GM19328 (cell line): Measurements from ENCODE around the gene ADAM12.

Experiments used
- ATAC-seq: cut with Tn5 transposase; IDR thresholded peaks from one replicate; pipeline ENCODE4 v1.9.1; 2021; ENCODE audit warnings: mild to moderate bottlenecking, moderate library complexity; ENCODE audit not compliant: unreplicated experiment

The ADAM12 gene

DNA sequence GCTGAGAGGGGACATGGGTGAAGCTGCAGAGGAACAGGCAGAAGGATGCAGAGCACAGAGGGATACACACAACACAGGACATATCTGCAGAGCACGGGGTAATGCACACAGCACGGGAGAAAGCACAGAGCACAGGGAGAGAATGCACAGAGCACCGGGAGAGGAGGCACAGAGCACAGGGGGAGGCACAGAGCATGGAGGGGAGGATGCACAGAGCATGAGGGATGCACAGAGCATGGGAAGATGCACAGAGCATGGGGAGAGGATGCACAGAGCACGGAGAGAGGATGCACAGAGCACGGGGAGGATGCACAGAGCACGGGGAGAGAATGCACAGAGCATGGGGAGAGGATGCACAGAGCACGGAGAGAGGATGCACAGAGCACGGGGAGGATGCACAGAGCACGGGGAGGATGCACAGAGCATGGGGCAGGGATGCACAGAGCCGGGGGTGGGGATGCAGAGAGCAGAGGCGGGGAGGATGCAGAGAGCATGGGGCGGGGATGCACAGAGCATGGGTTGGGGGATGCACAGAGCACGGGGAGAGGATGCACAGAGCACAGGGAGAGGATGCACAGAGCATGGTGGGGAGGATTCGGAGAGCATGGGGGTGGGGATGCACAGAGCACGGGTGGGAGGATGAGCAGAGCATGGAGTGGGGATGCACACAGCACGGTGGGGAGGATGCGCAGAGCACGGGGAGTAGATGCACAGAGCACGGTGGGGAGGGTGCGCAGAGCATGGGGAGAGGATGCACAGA, 230.0 kb downstream of the ADAM12 start:
- no peak for ATAC-seq

DNA sequence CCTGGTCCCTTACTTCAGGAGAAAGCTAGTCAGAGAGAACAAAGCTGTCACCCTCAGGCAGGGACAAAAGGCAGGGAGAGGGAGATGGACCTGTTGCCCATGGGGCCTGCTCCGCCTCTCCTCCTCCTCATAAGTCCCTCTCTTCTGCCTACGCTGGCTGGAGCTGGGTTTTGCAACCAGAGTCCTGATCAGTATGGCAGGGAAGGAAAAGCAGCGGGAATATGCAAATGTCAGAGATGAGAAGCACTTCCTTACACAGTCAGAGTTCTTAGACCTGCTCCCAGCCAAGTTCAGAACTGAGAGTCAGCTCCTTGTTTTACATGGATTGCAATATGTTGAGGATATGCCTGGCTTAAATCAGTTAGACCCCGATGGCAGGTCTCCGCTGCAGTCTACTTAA, 231.1 kb downstream of the ADAM12 start:
- no peak for ATAC-seq

DNA sequence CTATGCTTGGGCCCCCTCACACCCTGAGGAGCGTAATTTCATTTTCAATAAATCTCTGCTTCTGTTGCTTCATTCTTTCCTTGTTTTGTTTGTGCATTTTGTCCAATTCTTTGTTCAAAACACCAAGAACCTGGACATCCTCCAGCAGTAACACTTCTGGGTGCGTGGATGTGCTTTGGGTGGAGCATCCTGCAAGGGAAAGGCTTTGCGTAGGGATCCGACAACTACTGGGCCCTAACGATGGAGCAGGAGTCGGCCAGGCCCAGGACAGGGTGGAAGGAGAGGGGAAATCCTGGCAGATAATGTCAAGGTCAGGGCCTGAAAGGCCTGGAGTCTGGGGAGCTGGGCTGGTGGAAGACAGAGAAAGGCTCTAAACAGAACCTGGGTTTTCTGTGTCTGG, 231.8 kb downstream of the ADAM12 start:
- no peak for ATAC-seq

DNA sequence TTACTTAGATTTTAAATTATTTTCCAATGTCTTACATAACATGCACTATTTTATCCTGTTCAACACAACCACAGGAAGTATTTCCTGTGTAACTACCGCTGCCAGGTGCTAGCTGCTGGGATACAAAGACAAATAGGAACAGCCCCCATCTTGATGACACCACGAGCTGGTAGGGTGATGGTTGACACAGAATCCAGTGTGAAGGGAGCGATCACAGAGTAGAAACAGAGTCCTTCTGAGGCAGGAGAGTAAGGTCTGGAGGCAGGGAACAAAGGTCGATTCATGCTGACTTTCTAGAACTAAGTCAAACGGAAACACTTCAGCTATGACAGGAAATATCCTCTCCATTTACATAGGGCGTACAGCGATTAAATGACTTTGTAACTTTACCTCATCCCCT, 232.3 kb downstream of the ADAM12 start:
- no peak for ATAC-seq

DNA sequence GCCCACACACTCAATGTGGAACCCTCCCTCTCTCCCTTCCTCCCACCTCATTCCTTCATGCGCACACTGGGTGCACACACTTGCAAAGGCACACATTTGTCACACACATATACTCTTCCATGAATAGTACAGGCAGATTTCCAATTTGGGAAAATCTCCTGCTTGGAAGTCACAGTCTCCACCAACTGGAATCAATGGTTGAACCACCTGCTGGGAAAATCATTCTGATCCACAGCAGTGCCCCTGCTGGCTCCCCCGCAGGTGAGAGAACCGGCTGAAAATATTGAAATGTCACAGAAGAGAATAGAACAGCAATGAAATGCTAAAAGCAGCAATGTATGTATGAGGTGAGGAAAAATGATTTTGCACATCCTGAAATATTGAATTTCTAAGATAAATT, 232.7 kb downstream of the ADAM12 start:
- no peak for ATAC-seq

DNA sequence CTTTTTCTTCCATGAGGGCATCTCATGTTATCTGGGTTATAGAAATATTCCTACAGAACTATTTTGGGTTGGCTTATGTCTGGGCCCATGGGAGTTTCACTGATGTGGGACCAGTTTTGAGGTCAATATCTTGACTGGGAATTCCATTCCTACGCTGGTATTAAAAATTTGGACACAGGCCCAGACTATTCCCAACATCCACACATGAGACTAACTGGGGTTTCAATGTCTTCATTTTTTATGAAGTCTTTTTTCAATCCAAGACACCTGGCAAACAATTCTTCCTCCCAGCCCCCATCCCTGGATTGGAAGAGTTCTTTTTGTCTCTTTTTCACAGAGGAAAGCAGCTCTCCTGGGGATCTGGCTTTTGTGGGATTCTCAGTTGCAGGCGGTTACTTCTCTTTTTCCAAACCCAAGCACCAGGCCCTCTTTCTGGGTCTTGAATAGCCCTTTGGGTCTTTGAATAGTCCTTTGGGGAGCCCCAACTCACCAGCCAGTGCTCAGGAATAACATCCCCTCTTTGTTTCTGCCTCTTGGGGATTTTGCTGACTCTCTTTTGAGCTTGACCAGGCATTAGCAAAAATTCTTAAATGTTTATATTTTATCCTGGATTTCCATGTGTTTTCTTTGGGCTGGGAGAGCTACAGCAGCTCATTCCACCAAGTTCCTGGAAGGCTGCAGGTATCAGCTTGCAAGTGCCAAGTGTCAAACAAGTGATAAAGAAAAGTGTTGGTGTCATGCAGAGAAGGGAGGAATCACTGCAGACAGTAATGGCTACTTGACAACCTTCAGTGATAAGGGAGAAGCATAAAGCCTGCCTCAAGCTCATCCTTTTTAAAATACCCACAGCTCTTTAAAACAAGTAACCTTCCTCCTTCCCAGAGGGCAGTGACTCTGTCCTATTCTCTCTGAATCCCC, 234.3 kb downstream of the ADAM12 start:
- ATAC-seq: no peak

DNA sequence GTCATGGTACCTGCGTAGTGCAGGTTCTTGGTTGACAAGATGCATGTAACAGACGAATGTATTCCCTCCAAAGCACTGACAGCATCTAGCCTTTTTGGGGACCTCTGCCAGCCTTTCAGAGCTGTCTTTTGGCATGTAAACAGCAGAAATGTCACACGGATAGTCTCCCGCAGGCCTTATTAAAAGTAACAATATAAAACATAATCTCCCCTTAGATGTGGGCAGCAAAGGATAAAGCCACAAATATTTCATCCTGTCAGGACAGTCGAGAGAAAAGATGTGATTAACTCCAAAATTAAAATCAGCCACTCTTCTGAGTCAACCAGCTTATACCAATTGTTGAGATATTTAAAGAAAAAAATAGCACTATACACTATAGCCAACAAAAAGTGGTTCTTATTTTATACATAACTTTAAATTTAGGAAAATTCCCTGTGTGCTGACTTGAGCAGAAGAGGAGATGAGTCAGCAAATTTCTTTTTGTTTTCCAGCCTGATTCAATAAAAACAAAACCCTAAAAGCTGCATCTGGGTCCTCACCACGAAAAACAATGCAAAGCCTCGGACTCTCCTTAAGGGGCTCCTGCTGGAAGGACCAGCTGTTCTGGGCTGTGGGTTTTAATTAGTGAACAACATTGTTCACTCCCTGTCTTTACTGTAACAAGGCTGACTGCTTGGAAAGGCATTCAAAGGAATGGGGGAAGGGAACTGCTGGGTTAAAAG, 240.2 kb downstream of the ADAM12 start:
- ATAC-seq: no peak

DNA sequence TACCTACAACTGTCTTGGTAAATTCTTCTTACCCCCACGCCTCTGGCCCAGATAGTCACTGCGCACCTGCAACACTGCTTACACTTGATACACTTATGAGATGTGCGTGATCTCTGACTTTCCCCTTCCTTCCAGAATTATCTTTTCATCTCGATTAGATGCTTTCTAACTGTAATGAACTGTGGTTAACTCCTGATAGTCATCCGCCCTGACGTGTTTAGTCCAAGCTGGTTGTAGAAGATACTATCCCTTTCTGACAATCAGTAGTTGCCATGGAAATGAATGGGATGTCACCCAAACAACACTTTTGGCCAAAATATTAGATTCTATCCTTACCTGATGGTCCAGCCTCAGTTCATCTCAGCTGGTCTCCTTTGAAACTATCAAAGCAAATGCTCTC, 241.5 kb downstream of the ADAM12 start:
- no peak for ATAC-seq

DNA sequence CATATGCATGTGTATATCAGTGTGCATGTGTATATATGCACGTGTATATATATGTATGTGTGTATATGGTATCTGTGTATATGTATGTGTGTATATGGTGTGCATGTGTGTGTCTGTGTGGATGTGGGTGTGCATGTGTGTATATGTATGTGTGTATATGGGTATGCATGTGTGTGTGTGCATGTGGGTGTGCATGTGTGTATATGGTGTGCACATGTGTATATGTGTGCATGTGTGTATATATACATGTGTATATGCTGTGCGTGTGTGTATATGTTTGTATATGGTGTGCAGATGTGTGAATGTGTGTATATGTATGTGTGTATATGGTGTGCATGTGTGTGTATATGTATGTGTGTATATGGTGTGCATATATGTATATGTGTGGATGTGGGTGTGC, 245.2 kb downstream of the ADAM12 start:
- no peak for ATAC-seq

DNA sequence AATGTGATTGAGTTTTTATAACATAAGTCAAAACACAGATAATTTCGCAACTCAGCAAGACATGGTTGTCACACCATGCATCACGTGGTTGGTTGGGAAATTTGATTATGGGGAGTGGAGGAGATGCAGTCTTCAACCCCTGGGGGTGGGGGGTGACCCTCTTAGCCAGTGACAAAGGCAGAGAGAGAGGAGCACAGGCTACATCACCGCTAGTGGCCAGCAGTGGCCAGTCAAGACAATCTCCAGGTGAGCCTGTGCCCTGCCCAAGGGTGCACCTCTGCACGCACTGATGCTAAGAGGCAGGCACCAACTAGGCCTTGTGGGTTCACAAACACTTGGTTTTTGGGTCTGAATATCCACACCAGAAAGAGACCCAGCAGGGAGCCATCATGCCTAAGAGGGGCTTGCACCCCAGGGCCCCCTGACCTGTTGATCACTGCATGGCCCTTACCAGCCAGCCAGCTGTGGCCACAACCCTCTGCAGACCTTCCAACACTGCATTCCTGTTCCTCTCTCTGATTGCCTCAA, 247.5 kb downstream of the ADAM12 start:
- ATAC-seq: no peak

DNA sequence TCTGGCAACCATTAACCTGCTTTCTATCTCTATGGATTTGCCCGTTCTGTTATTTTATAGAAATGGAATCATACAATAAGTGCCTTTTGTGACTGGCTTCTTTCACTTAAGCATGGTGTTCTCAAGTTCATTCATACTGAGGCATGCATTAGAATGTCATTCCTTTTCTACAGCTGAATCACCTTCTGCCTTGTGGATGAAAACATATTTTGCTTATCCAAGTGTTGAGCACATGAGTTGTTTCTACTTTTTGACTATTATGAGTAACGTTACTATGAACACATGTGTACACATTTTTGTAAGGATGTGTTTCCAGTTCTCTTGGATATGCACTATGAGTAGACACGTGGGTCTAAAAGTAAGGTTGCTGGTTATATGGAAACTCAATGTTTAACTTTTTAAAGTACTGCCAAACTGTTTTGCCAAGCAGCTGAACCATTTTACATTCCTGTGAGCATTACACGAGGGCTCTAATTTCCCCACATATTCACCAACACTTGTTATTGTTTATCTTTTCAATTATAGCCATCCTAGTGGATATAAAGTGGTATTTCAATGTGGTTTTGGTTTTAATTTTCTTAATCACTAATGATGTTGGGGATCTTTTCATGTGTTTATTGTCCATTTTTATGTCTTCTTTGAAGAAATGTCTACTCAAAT, 250.6 kb downstream of the ADAM12 start:
- ATAC-seq: no peak

DNA sequence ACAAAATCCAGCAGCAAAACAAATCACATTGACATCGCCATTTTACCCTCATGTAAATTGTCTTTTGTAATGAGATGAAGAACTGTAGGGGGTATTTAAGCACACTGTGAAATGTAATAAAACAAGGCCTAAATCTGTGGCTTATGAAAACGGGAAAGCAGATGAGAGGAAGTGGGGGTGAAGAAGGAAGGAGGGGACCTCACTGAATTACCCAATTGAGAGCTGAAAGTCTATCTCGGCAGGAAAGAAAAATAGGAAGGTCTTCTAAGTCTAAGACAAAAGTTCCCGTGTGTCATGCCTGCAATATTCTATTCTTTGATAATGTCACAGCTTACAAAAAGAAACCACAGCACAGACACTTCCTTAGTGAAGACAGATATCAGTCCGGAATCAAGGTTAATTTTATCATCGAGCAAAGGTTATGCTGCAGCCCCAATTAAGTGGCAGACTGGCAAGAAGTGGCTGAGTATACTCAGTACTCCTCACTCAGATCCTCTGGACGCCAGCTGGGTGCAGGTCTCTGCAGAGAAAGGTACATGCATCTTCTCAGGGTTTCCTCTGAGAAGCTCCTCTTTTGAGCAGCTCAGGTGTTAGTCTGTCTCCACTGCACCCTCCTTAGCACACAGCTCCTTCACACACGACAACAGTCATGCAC, 252.2 kb downstream of the ADAM12 start:
- no peak for ATAC-seq

DNA sequence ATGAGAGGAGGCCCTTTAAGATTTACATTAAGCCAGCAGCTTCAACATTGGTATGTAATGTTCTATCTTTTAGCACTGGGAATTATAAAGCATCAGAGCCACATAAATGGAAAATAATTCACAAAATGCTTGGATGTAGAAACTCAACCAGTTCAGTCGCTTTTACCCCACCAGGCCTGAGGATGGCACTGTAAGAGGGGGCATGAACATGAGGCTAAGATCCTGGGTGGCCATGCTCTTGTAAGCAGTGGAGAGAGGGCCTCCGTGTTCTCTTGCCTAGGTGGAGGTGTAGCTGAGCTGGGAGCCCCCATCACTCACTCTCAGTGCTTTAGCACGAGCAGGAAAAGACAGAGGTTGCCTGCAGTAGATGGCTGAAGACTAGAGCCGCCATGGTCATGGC, 253.1 kb downstream of the ADAM12 start:
- no peak for ATAC-seq

DNA sequence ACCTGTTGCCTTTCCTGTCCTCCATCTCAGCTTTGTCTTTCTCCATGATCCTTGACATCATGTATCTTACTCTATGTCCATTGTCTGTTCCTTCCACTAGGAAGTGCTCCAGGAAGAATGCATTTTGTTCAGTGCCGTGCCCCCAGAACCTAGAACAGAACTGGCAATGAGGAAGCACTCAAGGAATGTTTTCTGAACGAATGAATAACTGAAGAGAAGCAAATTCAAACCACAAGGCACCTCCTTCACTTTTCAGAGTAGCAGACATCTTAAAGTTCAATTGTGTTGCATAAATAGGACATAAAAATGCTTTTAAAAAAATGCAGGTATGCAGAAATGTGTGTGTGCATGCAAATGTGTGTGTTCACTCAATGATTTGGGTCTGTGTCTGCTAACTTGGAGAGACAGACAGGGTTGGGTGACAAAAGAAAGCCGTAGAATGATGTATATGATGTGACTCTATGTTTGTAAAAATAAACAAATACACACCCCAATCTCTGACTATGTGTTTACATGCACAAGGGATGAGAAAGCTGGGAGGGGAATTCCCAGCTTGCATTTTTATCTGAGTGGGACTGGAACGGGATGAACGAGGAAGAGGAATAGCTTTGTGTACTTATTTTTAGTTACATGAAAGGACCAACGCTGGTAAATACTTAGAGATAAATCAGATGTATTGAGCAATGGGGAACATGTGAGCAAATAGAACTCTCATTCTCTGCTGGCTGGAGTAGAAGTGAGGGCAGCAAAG, 254.2 kb downstream of the ADAM12 start:
- ATAC-seq: no peak

DNA sequence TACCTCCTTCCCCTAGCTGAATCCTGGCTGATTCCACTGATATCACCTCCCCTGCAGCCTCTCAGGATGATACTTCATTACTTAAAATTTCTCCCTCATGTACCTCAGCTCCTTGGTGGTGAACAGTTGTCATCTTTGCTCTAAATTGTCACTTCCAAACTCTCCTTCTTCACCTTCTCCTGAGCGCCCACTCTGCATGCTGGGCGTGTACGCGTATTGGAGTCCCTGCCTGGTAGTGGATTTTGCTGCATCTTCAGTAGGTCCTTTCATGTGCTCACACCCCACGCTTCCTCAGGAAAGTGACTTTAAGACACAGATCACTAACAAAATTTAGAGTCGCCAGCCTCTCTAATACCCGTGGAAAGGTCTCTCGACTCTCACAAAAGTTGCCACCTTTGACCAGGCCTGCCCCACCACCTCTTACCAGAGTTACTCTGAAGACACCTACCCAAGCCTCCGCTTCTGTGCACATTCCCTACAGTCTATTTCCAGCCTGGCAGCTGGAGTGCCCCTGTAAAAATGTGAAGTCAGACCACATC, 255.1 kb downstream of the ADAM12 start:
- ATAC-seq: no peak

DNA sequence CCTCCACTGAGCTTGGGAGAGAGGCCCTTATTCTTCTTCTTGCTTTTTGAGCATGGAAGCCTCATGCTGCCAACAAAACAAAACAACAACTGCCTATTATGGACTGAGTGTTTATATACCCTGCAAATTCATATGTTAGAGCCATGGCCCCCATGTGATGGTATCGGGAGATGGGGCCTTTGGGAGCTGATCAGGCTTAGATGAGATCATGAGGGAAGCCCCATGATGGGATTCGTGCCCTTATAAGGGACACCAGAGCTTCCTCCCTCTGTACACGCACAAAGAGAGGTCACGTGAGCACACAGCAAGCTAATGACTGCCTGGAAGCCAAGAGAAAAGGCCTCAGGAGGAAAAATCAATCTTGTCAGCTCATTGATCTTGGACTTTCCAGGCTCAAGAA, 256.9 kb downstream of the ADAM12 start:
- no peak for ATAC-seq

DNA sequence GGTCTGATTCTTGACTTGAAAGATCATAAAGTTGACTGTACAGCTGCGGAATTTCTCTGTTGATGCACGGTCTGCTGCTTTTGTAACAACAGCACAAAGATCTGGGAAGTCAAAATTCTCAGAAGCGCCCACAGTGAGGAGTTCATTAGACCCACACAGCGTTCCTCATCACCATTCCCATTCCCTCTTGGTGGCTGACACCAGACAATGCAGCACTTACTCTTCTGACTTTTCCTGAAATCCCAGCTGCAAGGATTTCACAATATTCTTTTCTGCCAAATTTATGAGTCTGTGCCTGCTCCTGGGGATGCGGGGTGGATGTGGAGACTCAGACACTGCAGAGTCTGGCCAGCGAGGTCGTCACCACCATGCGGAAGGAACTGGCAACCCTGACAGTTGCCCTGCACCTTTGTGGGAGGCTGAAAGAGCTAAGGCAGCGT, 258.0 kb downstream of the ADAM12 start:
- ATAC-seq: no peak

DNA sequence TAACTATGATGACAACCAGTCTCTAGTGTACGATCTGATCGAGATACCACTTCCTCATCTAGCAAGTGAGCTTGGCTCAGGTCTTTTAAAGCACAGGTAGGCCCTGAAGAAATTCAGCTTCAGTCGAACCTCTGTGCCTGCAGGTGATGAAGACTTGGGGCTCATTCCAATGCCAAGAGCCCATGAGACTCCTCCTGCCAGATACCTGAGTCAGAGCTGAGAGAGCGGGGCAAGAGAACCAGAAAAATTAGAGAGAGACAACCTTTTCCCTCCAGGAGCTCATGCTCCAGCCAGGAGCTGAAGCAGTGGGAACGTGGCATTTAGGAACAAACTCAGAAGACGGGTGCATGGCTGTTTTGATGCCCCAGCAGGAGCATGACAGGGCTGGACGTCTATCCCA, 259.3 kb downstream of the ADAM12 start:
- no peak for ATAC-seq

DNA sequence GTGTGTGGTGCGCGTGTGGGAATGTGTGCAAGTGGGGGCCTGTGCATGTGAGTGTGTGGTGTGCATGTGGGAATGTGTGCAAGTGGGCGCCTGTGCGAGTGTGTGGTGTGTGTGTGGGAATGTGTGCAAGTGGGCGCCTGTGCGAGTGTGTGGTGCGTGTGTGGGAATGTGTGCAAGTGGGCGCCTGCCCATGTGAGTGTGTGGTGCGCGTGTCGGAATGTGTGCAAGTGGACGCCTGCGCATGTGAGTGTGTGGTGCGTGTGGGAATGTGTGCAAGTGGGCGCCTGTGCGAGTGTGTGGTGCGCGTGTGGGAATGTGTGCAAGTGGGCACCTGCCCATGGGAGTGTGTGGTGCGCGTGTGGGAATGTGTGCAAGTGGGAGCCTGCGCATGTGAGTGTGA, 259.7 kb downstream of the ADAM12 start:
- no peak for ATAC-seq
